HL-60/S4 treated with phorbol 12-myristate 13-acetate at 8.2 ng/mL for 4 days and 3 days (cell line): ENCODE results near the gene BACH2.

Experiments used
- in situ Hi-C: fragments of 300-500 bp; cut with MboI; formaldehyde crosslinking; loops from 2 replicates; pipeline ENCODE4 v1.15.0; 2022; ENCODE audit warnings: low sequenced_read_pairs

BACH2 gene

DNA sequence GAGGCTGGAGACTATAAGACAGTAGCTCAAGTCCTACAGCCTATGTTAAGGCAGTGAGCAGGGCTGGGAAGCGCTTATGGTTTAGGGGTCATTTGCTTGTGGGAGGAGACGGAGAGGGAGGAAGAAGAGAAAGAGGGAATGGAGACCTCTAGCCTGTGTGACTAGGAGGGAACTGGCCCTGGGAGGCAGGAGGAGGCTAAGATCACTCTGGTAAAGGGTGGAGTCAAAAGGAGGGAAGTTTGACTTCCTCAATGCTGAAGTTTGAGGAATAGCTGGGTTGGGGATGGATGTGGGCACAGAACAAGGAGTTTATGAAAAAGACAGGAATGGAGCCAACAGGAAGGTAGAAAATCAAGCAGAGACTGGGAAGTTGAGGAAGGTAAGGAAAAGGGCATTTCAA, 6.4 kb upstream of the BACH2 start:
- in situ Hi-C loops, result loop anchor here (10.0 kb wide), 1 partner anchor 92 kb away; no protein-coding TSS in a partner anchor

DNA sequence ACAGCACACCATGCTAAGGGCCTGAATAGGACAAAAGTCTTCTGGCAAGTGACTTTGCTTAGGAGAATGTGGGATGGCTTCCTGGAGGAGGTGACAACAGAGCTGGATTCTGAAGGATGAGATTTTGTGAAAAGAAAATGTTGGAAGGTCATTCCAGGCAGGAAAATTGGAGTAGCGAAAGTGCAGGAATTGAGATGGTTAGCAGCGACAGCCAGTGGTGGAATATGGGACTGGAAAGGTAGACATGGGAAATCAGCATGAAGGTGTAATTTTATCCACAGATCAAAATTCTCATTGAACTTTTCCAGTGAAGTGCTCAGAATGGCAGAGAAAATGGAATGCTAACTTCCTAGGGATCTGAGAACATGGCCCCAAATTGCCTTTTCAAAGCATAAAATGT, 5.7 kb upstream of the BACH2 start:
- in situ Hi-C loops, result loop anchor here (10.0 kb wide), 1 partner anchor 92 kb away; no protein-coding TSS in a partner anchor

DNA sequence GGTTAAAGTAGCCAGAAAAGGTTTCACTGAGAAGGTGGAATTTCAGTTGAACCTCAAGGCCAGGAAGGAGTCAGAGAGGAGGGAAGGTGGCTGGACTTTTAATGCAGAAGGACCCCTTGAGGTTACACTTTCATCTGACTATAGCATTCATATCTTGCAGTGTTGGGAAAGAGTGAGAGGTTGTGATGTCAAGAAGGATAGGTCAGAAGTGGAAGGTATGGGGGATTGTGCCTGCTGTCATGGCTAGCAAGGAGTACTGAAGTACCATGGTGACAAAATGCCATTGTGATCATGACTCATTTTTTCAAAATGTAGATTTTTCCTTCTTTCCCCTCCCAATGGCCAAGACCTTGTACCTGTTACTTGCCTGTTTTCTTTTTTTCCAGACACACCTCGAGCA, 5.2 kb upstream of the BACH2 start:
- in situ Hi-C loops, result loop anchor here (10.0 kb wide), 1 partner anchor 93 kb away; no protein-coding TSS in a partner anchor

DNA sequence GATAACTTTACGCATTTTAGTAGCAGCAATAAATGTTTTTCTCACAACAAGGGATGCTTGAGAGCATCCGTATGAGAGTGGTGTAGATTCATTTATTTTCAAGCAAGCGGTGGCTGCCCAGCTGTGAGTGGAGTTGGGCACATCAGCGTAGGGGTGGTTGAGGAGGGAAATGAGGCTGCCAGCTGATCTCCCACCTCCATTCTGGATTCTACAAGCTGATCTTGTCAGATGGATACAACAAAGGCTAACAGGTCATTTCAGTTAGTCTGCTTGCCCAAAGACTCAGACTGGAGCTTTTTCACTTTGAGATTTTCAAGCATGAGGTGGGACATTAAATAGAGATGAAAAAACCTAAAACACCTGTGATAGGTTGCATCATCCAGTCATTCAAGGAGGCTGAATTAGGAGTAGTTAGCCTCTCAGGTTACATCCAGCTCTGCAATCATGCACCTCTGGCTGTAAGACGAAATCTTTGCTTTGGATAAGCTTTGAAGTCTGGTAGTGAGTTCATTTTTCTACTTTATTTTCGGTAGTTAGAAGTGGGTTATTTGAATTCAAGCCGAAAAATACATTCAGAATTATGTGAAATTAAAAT, 1.9 kb upstream of the BACH2 start:
- in situ Hi-C loops, result loop anchor here (25.0 kb wide), 1 partner anchor 189 kb away; no protein-coding TSS in a partner anchor

DNA sequence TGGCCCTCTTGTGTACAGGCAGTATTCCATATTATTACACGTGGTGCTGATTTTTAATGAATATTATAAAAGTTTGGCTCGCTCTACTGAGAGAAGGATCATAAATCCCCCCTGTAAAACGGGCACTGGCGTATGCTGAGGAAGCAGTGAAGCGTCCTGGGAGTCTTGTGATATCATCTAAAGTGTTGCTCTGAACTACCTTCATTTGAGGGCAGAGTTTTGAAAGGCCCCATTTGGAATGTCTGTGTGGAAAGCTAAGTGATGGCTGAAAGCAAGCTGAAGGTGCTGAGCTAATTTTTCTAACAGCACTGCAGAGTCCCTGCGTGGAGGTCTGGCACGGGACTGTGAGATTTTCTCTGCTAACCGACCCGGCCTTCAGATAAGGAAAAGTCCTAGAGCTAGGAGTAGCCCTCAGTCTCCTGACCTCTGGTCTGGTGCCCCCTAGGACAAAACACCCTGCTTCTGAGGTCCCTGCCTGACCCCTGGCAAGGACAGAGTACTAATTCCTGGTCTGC, 1.3 kb upstream of the BACH2 start:
- in situ Hi-C loops, result loop anchor here (25.0 kb wide), 1 partner anchor 189 kb away; no protein-coding TSS in a partner anchor

DNA sequence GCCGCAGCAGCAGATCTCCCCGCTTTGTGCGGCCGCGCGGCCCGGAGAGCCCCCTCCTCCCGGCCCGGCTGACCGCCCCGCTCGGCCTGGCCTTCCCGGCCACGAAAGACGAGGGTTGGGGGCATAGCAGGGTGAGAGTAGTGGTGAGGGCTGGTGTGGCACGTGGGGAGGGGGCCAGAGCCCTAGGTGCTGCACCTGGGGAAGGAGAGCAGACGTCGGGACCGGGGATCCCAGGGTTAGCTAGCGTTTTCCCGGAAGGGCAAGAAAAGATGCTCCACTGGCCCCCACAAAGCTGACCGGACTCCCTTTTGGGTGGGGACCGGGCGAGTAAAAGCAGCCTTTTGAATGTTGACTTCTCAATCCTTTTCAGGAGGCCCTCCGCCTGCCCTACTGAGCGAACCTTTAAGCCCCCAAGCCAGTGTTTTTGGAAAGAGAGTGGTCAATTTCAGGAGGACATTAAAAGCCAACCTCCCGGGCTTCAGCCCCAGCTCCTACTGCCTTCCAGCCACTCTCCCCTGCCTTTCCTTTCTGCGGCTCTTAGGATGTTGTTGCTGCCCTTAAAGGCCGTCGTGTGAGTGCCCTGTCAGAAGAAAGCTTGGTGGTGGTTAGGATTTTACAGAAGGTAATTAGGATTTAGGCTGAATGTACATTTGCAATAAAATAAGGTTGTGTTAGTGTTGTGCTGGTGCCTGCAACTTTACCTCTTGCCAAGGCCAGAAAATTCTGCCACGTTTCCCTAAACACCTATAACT, 648 bp upstream of the BACH2 start:
- in situ Hi-C loops, result loop anchor here (25.0 kb wide), 1 partner anchor 190 kb away; no protein-coding TSS in a partner anchor

DNA sequence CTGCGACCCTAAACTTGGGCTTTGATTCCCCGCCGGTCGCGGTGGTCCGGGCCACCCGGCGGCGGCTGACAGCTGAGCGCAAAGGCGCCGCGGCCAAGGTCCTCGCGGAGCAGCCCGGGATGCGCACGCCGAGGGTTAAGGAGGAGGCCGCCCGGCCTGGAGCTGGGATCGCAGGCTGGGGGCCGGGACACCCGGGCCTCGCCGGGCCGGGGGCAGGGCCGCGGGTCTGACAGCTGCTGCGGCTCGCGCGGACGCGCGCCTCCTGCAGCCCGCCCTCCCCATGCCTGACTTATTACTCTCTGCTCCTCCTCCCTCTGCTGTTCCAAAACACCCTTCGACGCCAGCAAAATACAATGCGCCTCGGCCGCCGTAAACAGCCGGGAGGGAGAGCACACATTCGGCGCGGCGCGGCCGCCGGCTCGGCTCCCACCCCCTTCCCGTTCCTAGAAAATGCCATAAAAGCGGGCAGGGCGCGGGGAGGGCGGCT, 746 bp downstream of the BACH2 start:
- in situ Hi-C loops, result loop anchor here (25.0 kb wide), 1 partner anchor 191 kb away; no protein-coding TSS in a partner anchor

DNA sequence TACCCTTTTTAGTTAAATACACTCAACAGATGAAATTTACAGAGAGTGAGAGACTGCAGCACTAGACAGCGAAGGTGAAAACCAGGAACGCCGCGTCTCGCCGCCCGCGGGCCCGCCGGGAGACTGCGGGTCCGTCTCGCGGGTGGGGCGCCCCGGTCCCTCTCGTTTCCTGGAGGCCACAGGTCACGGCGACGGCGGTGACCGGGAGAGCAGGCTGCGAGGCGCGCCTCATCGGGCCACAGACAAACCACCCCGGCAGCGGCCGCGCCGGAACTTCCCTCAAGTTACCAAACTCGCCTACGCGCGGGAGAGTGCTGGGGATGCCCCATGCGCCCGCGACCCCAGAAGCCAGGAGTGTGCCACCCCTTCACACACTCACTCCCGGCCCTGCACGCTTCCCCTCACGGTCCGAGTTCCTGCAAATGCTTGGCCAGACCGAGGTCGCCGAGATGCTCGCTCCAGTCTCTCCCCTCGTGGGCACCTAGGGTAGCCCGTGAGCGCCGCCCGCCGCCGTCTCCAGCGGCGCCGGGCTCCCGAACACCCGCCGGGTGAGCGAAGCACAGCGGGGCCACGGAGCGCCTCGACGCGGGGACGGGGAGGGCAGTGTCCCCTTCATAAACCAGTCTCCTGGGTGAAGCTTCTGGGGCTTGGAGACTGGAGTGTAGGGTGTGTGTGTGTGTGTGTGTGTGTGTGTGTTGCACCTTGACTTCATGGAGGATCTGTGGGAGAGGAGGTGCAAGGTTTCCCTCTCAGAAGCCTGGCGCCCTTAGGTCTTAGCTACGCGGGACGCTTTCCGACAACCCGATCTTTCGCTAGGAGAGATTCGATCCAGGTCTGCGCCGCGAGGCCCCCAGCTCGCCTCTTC, 1.4 kb downstream of the BACH2 start:
- in situ Hi-C loops, result loop anchor here (25.0 kb wide), 1 partner anchor 192 kb away; no protein-coding TSS in a partner anchor

DNA sequence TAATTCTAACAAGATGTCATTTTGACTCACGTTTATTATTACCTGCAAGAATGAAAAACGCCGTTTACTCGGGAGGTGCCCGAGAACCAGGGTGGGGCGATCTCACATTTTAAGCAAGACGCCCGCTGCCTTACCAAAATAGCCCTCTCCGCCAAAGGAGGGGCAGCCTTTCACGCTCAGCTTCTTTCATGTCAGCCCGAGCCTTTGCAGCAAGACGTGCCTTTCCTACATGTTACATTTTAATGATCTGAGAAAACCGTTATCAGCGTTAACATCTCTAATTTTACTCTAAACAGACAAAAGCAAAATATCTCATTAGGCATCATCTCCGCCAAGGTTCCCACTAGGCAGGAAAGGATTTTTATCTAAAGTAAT, 2.0 kb downstream of the BACH2 start:
- in situ Hi-C loops, result loop anchor here (25.0 kb wide), 1 partner anchor 193 kb away; no protein-coding TSS in a partner anchor

DNA sequence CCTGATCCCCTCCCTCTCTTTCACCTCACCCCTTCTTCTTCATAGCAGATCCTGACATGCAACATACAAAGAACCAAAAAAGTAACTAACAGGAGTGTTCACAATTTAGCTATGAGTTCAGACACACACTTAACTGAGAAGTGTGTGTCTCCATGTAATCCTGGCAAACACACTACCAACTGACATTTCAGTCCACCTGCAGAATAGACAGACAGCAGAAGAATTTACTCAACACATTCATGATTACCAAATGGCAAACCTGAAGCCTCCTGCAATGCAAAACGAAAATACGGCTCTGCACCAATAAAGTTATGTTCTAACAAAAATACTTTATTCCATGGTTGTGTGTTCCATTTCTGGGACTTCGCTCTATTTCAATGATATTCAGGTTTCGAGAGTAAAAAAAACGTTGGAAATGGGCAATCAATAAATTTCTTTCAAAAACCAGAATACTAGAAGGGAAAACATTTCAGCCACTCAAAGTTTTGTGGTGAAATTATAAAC, 2.6 kb downstream of the BACH2 start:
- in situ Hi-C loops, result loop anchor here (25.0 kb wide), 1 partner anchor 193 kb away; no protein-coding TSS in a partner anchor

DNA sequence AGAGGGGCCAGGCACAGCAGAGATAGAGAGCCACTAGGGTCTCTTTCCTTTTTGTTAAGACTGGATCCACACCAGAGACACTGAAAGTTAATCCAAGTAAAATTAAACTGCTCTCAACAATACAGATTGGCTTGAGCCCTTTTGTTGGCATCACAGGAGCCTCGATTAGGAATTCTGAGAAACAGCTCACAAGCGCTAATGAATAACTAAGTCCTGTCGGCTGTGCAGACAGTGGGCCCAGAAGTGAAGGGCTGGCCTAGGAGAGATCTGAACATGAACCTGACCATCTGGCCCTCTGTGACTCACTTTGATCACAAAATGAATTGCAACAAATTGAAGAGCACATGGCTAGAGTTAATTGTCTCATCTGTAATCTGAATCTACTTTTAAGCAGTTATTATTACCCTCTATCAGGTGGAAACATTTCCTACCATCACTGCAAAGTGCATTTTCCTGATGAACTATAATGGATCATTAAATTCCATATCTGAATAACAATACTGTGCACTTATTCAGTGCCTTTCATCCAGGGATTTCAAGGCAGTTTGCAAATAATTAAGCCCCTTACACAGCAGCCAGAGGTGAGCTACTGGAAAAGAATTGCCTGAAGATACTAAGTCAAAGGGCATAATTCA, 3.2 kb downstream of the BACH2 start:
- in situ Hi-C loops, result loop anchor here (25.0 kb wide), 1 partner anchor 194 kb away; no protein-coding TSS in a partner anchor

DNA sequence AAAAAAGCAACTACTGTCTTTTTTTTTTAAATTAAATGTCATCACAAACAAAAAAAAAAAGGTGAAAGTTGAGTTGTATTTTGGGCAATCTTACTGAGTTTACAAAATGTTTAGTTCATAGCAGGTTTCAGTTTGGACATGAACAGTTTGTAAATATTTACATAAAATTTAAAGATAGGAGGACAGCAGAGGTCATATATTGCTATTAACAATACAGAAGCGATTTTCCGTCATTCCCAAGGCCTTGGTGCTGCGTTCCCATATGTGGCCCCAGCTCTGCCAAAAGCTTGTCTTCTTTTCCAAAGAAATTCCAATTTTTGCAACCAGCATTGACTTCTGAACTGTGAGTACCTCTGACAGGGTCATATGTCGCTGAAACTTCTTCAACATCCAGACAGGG, 5.1 kb downstream of the BACH2 start:
- in situ Hi-C loops, result loop anchor here (25.0 kb wide), 1 partner anchor 196 kb away; no protein-coding TSS in a partner anchor

DNA sequence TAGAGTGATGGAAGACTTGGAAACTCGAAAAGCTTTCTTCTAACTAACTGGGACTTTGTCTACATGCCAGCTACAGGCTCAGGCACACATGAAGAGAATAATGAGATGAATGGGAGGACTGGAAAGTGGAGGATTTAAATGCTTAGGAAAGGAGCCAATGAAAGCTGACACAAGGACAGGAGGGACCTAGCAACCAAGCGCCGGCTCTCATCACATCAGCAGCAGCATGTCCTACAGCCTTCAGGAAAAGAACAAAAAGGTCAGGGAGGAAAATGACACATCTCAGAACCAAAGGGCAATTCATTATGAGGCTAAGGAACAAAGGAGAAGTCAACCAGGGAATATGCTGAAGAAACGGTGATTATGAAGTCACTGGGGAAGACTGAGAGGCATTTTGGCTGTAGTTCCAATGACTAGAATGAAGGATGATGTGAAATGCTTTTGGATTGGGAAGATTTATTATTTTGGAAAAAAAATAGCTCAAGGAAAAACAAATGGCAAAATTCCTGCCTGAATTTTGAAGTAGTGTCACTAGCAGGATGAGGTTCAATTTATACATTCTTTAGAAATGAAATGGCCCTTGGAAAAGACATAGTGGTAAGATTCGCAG, 5.7 kb downstream of the BACH2 start:
- in situ Hi-C loops, result loop anchor here (25.0 kb wide), 1 partner anchor 196 kb away; no protein-coding TSS in a partner anchor

DNA sequence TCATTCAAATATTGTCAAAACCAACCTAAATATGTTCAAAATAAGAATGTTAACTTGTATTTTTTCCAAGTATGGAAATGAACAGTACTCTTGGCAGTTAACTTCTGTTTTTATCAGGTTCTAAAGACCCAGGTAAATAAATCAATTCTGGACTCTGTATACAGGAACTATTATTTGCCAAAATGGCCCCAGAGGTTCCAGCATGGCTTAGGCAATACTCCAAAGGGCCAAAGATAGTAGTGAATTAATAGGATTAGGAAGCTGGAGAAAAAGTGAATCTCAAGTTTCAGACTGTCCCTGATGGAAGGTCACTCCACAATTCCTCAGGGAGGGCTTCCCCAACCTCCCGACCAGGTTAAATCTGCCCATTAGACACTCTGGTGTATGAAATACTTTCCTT, 6.7 kb downstream of the BACH2 start:
- in situ Hi-C loops, result loop anchor here (10.0 to 25.0 kb wide), 2 partner anchors 197 to 345 kb away; no protein-coding TSS in a partner anchor

DNA sequence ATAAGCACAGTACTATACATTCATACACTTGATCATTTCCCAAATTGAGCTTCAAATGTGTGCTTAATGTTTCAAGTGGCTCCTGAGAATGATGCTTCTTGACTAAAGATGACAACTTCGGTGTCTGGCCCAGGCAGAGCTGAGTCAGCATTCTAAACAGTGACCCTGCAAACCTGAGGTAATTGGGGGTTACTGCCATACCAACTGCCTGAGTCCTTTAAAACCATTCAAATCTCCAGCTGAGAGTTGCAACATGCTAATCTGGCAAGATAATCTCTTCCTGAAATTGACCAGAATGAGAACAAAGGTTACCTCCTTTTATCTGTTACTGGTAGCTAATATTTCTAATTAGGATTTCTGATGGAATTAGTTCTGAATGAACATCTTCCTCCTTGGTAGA, 8.2 kb downstream of the BACH2 start:
- in situ Hi-C loops, result loop anchor here (10.0 to 25.0 kb wide), 2 partner anchors 199 to 344 kb away; no protein-coding TSS in a partner anchor

DNA sequence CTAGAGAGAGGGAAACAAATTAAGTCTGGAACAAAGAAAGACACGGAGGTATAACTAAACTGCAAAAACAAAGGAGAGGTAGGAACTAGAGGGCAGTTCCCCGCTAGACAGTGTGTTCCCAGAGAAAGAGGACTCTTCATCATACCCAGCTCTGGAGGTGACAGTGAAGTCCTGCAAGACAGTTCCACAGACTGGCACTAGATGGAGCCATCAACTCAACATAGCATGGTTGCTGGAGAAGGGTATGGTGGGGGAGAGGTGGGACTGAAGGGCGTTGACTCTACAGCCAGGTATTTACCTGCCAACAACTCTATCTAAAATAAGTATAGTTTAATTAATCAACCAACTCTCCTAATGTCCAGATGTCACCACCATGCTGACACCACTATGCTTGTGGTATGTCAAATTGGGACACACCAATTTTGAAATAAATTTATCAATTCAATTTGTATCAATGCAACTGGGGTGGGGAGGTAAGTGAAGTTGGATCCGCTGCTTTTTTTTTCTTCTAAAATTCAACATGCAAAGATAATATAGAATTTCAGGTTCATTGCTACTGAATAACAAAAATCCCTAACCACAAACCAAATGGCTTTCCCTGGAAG, 9.7 kb downstream of the BACH2 start:
- in situ Hi-C loops, result loop anchor here (10.0 to 25.0 kb wide), 2 partner anchors 200 to 342 kb away; no protein-coding TSS in a partner anchor

DNA sequence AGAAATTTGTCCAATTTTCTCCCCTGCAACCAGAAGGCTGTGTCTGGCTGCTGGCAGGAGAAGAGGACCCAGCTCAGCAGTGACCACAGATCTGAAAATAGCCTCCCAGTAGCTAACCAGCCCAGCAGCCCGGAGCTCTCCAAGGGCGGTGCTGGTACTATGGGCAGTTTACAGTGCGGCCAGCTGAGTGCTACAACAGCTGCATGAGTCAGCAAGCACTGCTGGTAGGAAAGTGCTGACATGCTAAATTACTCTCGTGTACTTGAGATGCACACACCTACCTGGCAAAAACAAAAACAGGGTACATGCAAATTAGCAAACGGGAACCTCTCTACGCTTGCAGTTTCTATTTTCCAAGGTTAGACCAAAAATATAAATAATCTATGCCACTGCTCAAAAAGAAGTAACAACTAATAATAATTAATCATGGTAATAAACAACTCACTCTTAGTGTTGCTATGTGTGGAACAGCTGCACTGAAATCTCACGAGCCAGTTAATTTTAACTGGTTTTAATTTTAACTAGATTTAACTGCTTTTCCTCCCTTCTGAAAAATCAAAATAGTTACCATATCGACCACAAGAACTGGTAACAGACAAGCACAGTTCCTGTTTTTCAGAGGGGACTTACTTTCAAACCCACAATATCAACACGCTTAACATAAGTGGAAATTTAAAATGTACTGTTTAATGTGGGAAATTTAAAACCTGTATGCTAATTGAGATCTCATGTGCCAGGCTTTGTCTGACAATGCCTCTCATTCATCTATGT, 10.8 kb downstream of the BACH2 start:
- in situ Hi-C loops, result loop anchor here (10.0 to 25.0 kb wide), 2 partner anchors 202 to 341 kb away; no protein-coding TSS in a partner anchor

DNA sequence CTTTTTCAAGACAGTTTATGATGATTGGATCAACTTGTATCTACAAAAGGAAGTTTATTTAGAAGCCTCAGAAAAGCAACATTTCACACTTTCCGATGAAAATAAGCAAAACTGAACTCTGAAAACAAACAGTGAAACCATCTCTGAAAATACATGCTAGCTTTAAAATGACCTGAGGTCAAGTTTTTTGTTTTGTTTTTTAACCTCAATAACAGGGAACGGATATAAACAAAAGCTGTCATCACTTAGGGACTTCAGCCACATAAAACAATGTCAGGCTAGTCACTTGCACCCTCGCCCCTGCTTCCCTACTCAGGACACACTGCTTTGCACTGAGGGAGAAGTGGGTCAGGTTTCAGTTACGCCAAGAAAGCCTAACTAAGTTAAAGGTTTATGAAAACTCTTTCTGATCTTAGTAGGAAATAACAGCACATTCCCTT, 11.6 kb downstream of the BACH2 start:
- in situ Hi-C loops, result loop anchor here (10.0 to 25.0 kb wide), 2 partner anchors 202 to 340 kb away; no protein-coding TSS in a partner anchor
